Smooth muscle cell (in vitro differentiated cells): Measurements from ENCODE around the gene MYPOP. TPM values are rescaled to one million over a fixed set of nuclear protein-coding genes. Genes with fewer than 3 reads are reported as not detected.
A peak's percentile ranks its signal among the peaks of the same experiment; 100 is the strongest.

Experiments
- DNase-seq: peaks from one replicate; lab custom pipeline; 2025; ENCODE audit not compliant: unreplicated experiment; lab: John Stamatoyannopoulos, UW
- H2AFZ ChIP-seq: fragments of 200-600 bp; sonication (generic); 2 replicates; pipeline ENCODE4 v1.6.0; 2016; ENCODE audit warnings: antibody characterized with exemption, low read depth, mild to moderate bottlenecking
- H3F3A ChIP-seq: fragments of 200-600 bp; sonication (generic); 2 replicates; pipeline ENCODE4 v1.6.0; 2017; ENCODE audit warnings: antibody characterized with exemption, low read depth
- H3K27ac ChIP-seq: fragments of 200-600 bp; sonication (generic); 2 replicates; pipeline ENCODE4 v1.5.1; 2016; ENCODE audit warnings: low read depth, mild to moderate bottlenecking
- H3K27me3 ChIP-seq: fragments of 200-600 bp; sonication (generic); 2 replicates; pipeline ENCODE4 v1.6.1; 2016; ENCODE audit warnings: low read depth, mild to moderate bottlenecking
- H3K36me3 ChIP-seq: fragments of 200-600 bp; sonication (generic); 2 replicates; pipeline ENCODE4 v1.5.1; 2016; ENCODE audit warnings: low read depth
- H3K4me1 ChIP-seq: fragments of 200-600 bp; sonication (generic); 2 replicates; pipeline ENCODE4 v1.5.1; 2016; ENCODE audit warnings: low read depth
- H3K4me2 ChIP-seq: fragments of 200-600 bp; sonication (generic); 2 replicates; pipeline ENCODE4 v1.6.0; 2016; ENCODE audit warnings: mild to moderate bottlenecking
- H3K4me3 ChIP-seq: fragments of 200-600 bp; sonication (generic); 2 replicates; pipeline ENCODE4 v1.5.1; 2016; ENCODE audit warnings: mild to moderate bottlenecking
- H3K79me2 ChIP-seq: fragments of 200-600 bp; sonication (generic); 2 replicates; pipeline ENCODE4 v1.6.0; 2016; ENCODE audit warnings: low read depth, mild to moderate bottlenecking
- H3K9ac ChIP-seq: fragments of 200-600 bp; sonication (generic); 2 replicates; pipeline ENCODE4 v1.6.0; 2016; ENCODE audit warnings: low read depth
- H3K9me3 ChIP-seq: fragments of 200-600 bp; sonication (generic); replicated peaks from 2 replicates; pipeline ENCODE4 v1.5.1; 2016; ENCODE audit warnings: low read depth
- H4K20me1 ChIP-seq: fragments of 200-600 bp; sonication (generic); 2 replicates; pipeline ENCODE4 v1.6.0; 2016; ENCODE audit warnings: low read depth
- CTCF ChIP-seq: fragments of 200-600 bp; sonication (generic); IDR thresholded peaks from 2 replicates; pipeline ENCODE4 v1.5.1; 2017; ENCODE audit warnings: borderline replicate concordance, mild to moderate bottlenecking, antibody characterized with exemption; ENCODE audit not compliant: insufficient read depth, poor library complexity, severe bottlenecking
- WGBS: methylation state at CpG from one replicate; pipeline ENCODE4 v1.1.7; 2016; ENCODE audit warnings: low lambda C conversion rate; 5-methylcytosine and 5-hydroxymethylcytosine counted together
- polyA plus RNA-seq: library from polyadenylated mRNA; unstranded; fragments of >200 nt; fragmentation: Nextera tagmentation; extraction: Ambion mirVana; gene quantifications from 2 replicates; pipeline ENCODE4 v1.2.1, GENCODE V29; 2016
- total RNA-seq: library from RNA; depleted of rRNA; stranded (reverse); fragments of >200 nt; gene quantifications from 2 replicates; pipeline ENCODE4 v1.2.3, GENCODE V29; 2014

The MYPOP gene
- total and polyA plus RNA-seq, 2 experiments from 2014 or later, result 1.6 to 2.1 TPM

- H3K27me3 ChIP-seq, result no peaks in the 10 kb centered on the region
- H3K36me3 ChIP-seq, result peaks cover 6% of the 10 kb centered on the region
- 98% methylated on average over 16 of the region's 16 CpGs for WGBS
- no peak overlapping the region for H3K4me2 ChIP-seq
- no peak overlapping the region for H3K27ac ChIP-seq
- TF ChIP-seq CTCF, result no peak
- H2AFZ ChIP-seq, result no peak overlapping the region
- peaks cover 59% of the 10 kb centered on the region for H4K20me1 ChIP-seq
- H3K9ac ChIP-seq, result no peak overlapping the region
- H3K4me1 ChIP-seq, result no peaks in the 10 kb centered on the region
- DNase-seq, result no peak
- no peak overlapping the region for H3K4me3 ChIP-seq
- H3F3A ChIP-seq, result no peaks in the 10 kb centered on the region
- H3K79me2 ChIP-seq, result peaks cover 41% of the 10 kb centered on the region
- no peaks in the 10 kb centered on the region for H3K9me3 ChIP-seq
These were observed 48.1 kb downstream of the MYPOP start for GRCh38 chr19:45854167-45854778.

GRCh38 chr19:45852983-45853382 lies 49.4 kb downstream of the MYPOP start:
- Histone ChIP-seq H2AFZ (no peak overlapping the region), H3K27ac (no peak overlapping the region), H3K9ac (no peak overlapping the region), H3F3A (no peaks in the 10 kb centered on the region), H3K4me3 (no peak overlapping the region), H3K4me2 (no peak overlapping the region), H3K36me3 (peaks cover 6% of the 10 kb centered on the region), H3K9me3 (no peaks in the 10 kb centered on the region), H3K27me3 (no peaks in the 10 kb centered on the region), H3K4me1 (no peaks in the 10 kb centered on the region), H4K20me1 (peaks cover 51% of the 10 kb centered on the region), H3K79me2 (peaks cover 28% of the 10 kb centered on the region)
- 97% methylated on average over 7 of the region's 7 CpGs for WGBS
- TF ChIP-seq CTCF, result no peak
- no peak for DNase-seq

DNA sequence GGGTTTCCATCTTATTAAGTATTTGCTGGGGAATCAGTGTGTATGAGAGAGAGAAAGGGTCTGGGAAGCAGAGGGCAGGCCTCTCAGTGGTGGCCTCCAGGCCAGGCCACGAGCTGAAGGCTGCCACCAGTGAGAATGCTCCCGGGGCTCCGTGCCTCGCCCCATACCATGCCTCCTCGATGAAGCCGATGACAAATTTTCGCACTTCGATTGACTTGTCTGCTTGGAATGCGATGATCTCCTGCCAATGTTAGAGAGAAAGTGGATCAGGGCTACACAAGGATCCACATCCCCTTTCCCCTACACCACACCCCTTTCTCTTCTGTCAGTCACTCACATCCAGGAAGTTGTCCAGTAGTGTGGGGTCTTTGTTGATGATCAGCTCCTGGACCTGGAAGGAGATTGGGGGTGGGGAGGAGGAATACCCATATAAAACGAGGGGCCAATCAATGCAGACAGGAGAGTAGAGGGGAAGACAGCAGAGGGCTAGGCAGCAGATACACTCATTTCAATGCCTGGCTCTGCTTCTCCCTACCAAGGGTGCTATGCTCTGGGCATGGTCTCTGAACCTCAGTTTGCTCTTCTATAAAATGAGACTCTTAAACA lies 50.2 kb downstream of the MYPOP start:
- 91% methylated on average over 10 of the region's 10 CpGs for WGBS
- Histone ChIP-seq H2AFZ (no peak overlapping the region), H3K36me3 (peaks cover 6% of the 10 kb centered on the region), H4K20me1 (peaks cover 48% of the 10 kb centered on the region), H3K4me3 (no peak overlapping the region), H3K4me2 (no peak overlapping the region), H3F3A (no peaks in the 10 kb centered on the region), H3K27ac (no peak overlapping the region), H3K9me3 (no peaks in the 10 kb centered on the region), H3K9ac (no peak overlapping the region), H3K27me3 (no peaks in the 10 kb centered on the region), H3K4me1 (no peaks in the 10 kb centered on the region), H3K79me2 (peaks cover 23% of the 10 kb centered on the region)
- no peak for DNase-seq
- TF ChIP-seq CTCF, result no peak

DNA sequence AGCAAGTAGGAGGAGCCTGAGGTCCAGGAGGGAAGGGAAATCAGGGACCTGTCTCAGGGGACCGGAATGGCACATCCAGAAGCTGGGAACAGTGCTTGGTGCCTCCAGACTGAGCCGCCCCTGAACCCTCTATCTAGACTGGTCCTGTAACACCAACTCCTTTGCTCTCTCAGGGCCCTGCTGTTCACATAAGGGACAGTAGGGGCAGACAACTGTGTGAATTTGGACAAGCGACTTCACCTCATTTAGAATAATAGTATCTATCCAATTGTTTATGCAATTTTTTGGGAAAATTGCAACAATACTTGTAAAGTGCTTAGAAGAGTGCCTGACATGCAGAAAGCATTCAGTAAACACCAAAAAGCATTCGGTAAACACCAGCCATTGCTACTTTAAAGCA lies 53.5 kb downstream of the MYPOP start:
- Histone ChIP-seq H3K4me1 (no peaks in the 10 kb centered on the region), H3K4me3 (no peak overlapping the region), H2AFZ (no peak overlapping the region), H4K20me1 (peaks cover 17% of the 10 kb centered on the region), H3K27ac (no peak overlapping the region), H3K27me3 (no peaks in the 10 kb centered on the region), H3F3A (no peaks in the 10 kb centered on the region), H3K79me2 (peaks cover 11% of the 10 kb centered on the region), H3K36me3 (peaks cover 18% of the 10 kb centered on the region), H3K4me2 (no peak overlapping the region), H3K9ac (no peak overlapping the region), H3K9me3 (no peaks in the 10 kb centered on the region)
- peak; percentile 17 for TF ChIP-seq CTCF
- 88% methylated on average over 4 of the region's 4 CpGs for WGBS
- DNase-seq, result no peak
